GM18867 (cell line): ENCODE measurements around the gene RNF151.
A peak's percentile ranks its signal among the peaks of the same experiment; 100 is the strongest.

ENCODE experiments used
- ATAC-seq: cut with Tn5 transposase; IDR thresholded peaks from one replicate; pipeline ENCODE4 v1.9.1; 2021; ENCODE audit warnings: mild to moderate bottlenecking, moderate library complexity; ENCODE audit not compliant: unreplicated experiment

Gene RNF151

GRCh38 chr16:1976951-1977874 is 10.6 kb downstream of the RNF151 start:
- no peak for ATAC-seq

GRCh38 chr16:1977875-1978268 is 11.2 kb downstream of the RNF151 start:
- no peak for ATAC-seq

- ATAC-seq = no peak
Measured at GRCh38 chr16:1978476-1979120, 11.9 kb downstream of the RNF151 start.

DNA sequence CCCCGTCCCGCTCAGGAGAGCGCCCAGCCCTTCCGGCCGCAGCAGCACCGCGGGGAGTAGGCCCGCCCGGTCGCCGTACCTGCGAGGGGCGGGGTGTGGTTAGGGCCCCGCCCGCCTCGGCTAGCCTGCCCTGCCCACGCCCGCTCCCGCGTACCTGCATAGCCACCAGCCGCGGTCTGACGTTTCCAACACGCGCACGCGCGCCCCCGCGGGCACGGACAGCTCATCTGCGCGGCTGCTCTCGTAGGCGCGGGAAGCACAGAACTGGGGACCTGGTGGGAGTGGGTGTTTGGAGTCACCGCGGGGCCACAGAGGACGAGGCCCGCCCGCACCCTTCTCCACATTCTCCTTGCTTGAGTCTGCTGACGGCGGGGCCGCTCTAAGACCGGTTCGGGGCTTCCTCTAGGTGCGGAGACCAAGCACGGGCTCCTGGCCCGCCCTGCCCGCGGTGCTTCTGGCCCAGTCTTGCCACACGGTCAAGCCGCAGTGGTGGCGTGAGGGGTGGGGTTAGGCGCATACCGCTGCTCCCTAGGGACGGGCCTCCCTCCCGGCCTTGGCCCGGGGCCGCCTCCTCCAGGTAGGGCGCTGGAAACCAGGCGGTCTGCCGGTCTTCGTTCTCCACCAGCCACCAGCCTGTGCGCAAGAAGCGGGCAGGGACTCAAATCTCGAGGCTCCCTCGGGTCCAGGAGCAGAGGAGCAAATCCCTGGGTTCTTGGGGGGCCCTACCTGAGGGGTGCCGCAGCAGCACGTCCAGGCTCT is 12.8 kb downstream of the RNF151 start:
- ATAC-seq = no peak

DNA sequence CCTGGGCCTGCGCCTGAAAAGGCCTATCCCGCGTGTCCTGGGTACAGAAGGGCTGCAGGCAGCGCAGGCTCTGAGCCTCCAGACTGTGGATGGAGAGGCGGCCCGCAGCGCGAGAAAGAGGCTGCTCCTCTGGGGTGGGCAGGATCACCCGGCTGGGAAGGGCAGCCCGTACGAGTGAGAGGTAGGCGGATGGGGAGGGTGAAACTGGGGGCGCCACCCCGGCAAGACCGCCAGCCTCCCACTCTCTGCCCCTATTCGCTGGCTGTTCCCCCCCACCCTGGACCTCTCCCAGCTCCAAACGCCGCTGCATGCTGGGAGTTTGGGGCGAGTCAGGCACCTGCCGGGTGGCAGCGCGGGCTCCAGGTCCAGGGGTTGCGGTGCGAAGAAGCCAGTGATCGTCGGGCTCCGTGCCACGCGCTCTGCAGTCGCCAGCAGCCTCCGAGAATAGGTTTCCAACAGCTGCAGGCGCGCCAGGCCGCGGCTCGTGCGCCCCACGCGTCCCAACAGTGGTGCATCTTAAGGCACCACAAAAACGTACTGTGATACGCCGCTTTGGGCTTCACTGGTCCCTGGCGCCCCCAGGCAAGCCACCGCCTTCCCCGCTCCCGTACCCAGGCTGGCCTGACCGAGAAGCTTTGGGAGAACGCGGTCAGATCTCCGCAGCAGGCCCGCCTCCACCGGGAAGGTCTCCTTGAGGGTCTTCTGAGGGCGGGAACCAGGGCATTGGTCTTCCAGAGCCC is 13.5 kb downstream of the RNF151 start:
- no peak for ATAC-seq

DNA sequence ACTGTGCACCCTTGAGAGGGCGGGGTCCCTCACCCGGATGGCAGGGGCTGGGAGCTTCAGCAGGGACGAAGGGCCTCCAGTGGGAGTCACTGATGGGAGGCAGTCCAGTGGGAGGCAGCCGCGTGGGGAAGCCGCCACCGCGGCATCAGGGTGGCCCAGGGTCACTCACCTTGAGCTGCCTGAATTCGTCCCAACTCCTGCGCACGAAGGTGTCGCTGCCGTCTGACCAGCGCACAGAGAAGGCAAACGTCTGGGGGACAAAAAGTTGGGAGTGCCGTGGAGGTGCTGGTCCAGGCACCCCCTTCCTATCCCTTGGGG is 14.1 kb downstream of the RNF151 start:
- no peak for ATAC-seq

- ATAC-seq = no peak
Measured at GRCh38 chr16:1981398-1981836, 14.8 kb downstream of the RNF151 start, which contains the start of gene NOXO1. NOXO1 (minus strand) TSS chr16:1981469; CDS start chr16:1981179, 290 bp downstream.

GRCh38 chr16:1982013-1982433 is 15.4 kb downstream of the RNF151 start:
- ATAC-seq = no peak

DNA sequence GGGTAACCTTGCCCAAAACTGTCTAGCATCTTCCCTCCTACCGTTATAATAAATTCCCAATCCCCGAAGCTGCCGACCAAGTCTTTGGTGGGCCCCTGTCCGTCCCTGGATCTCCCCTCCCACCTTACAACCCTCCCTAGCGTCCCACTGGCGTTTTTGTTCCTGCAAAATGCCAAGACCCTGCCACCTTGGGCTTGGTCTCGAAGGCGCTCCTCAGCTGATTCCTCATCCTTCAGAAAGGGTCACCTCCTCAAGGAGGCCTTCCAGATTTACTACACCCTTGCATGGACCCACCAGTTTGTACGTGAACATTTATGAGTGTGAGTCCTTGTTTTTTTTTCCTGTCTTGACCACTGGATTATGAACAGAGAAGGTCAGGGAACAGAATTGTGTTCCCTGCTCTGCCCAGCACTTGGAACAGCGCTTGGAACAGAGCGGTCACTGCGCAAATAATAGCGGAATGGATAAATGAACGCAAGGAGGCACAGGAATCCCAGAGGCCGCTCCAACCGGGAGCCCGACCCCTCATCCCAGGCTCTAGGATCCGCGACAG is 16.4 kb downstream of the RNF151 start:
- no peak for ATAC-seq

- peak; percentile 74 for ATAC-seq
Measured at GRCh38 chr16:1983544-1984346, 17.1 kb downstream of the RNF151 start, which contains the start of gene GFER. GFER (plus strand) TSS chr16:1984193; CDS start chr16:1984219, 26 bp downstream.

GRCh38 chr16:1984347-1985225 is 17.9 kb downstream of the RNF151 start:
- no peak for ATAC-seq

DNA sequence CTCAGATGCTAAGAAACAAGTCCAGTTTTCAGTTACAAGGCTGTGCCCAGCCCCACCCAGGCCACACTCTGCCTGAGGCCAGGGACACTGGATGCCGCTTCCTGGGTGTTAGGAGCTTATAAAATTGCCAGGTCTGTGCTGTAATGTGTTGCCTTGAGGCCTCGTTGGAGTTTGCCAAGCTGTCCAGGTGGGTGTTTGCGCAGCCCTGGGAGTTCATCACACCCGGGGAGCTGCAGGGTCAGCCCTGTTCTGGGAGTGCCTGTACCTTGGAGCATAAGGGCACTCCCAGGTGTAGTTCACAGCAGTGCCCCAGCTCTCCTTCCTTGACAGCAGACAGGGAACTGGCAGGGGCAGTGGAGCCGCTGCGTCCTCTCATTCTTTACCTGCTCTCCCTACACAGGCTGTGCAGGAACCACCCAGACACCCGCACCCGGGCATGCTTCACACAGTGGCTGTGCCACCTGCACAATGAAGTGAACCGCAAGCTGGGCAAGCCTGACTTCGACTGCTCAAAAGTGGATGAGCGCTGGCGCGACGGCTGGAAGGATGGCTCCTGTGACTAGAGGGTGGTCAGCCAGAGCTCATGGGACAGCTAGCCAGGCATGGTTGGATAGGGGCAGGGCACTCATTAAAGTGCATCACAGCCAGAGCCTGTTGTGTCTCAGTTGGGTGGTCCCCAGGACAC is 19.0 kb downstream of the RNF151 start:
- ATAC-seq = no peak

- no peak for ATAC-seq
Measured at GRCh38 chr16:1987198-1987597, 20.5 kb downstream of the RNF151 start.

- no peak for ATAC-seq
Measured at GRCh38 chr16:1989209-1990100, 22.8 kb downstream of the RNF151 start, which contains the start of gene SYNGR3. SYNGR3 (plus strand) TSS chr16:1989970; CDS start chr16:1990103, 133 bp downstream.

DNA sequence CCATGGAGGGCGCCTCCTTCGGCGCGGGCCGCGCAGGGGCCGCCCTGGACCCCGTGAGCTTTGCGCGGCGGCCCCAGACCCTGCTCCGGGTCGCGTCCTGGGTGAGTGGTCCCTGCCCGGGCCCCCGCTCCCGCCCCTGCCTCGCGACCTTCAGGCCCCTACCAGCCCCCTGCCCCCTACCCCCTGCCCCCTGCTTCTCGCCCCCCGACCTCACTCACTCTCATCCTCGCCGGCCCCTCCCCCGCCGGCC is 23.4 kb downstream of the RNF151 start:
- no peak for ATAC-seq

GRCh38 chr16:1990351-1991134 is 23.9 kb downstream of the RNF151 start:
- ATAC-seq = peak; percentile 5
